GM19351 (cell line): ENCODE results near the gene TRIOBP.
"Not testable (repeated sequence)": the region's sequence is repeated elsewhere in the genome, so short reads cannot be mapped to it uniquely, and the experiment has no call there.

Source experiments
- ATAC-seq: cut with Tn5 transposase; IDR thresholded peaks from one replicate; pipeline ENCODE4 v1.9.1; 2021; ENCODE audit warnings: mild to moderate bottlenecking, moderate library complexity; ENCODE audit not compliant: unreplicated experiment

The TRIOBP gene

GRCh38 chr22:37771702-37772427 lies 75.0 kb downstream of the TRIOBP start:
- no peak for ATAC-seq

DNA sequence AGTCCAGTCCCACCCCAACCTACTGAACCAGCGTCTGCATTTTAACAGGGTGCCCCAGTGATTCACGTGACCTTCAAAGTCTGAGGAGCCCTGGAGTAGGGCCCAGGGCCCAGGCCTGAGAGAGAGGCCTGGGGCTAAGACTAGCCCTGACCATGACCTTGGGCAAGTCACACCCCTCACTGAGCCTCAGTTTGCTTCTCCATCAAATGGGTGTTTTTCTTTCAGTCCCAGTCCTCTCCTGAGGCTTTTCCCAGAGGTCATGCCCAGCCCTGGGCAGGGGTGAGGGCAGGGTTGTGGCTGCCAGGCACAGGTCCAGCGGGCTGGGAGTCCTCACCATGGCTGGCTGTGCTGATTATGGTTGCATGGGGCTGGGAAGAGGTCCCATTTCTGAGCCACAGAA lies 77.9 kb downstream of the TRIOBP start:
- ATAC-seq: no peak

DNA sequence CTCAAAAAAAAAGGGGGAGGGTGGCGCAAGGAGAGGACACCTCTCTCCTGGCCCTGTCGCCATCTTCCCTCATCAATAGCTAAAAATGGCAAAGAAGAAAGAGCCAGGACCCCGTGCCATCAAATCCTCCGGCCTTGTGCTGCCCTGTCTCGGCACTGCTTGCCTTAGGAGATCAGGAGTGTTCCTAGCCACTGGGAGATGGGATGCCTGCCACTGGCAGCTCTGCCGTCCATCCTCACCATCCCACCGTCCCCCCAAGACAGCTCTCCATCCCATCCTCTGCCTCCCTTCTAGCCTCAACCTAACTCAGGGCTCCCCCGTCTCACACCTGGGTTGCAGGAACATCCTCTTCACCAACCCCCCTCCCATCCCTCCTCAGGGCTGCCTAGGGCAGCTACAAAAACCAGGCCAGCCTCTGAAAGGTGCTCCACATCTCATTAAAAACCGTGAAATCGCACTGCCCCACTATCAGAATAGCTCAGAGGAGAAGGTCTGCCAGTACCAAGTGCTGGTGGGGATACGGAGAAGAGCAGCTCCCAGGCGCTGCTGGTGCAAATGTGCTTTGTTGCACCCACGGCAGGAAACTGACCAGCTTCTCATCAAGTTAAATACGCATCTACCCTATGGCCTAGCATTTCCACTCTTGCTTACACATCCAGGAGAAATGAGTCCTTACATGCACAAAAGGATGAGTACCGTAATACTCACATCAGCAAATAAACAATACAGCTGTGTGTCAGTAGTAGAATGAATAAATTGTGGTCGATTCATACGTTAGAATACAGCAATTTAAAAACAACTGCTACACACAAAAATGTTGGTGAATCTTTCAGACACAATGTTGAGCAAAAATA lies 79.2 kb downstream of the TRIOBP start:
- no peak for ATAC-seq

DNA sequence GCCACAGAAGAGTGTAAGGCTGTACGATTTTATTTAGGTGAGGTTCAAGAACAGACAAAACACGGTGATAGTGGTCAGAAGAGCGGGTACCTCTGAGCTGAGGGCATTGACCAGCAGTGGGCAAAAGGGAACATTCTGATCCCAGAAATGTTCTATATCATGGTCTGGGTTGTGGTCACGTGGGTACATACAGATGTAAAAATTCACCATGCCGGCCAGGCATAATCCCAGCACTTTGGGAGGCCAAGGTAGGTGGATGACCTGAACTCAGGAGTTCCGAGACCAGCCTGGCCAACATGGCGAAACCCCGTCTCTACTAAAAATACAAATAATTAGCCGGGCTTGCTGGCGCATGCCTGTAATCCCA lies 79.8 kb downstream of the TRIOBP start:
- ATAC-seq: no peak

- peak; percentile 65 for ATAC-seq
Measured at GRCh38 chr22:37777122-37777687, 80.4 kb downstream of the TRIOBP start.

DNA sequence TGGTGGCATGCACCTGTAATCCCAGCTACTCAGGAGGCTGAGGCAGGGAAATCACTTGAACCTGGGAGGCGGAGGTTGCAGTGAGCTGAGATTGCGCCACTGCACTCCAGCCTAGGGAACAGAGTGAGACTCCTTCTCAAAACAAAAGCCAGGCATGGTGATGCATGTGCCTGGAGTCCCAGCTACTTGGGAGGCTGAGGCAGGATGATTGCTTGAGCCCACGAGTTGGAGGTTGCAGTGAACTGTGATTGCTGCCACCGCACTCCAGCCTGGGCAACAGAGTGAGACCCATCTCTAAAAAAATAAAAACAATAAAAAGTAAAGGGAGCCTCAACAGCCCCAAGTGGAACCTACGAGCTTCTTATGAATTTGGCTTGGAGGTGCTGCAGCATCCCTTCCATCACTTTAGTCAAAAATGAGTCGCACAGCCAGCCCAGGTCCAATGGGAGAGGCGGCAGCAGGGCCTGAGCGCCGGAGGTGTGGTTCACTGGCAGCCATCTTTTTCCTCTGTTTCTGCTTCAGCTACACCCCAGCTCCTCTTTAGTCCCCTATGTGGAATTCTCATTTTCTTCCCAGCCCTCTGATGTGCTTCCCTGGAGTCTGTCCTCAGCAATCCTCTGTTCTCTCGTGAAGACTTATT lies 81.6 kb downstream of the TRIOBP start:
- ATAC-seq: no peak

GRCh38 chr22:37781434-37782059 lies 84.7 kb downstream of the TRIOBP start:
- ATAC-seq: no peak

DNA sequence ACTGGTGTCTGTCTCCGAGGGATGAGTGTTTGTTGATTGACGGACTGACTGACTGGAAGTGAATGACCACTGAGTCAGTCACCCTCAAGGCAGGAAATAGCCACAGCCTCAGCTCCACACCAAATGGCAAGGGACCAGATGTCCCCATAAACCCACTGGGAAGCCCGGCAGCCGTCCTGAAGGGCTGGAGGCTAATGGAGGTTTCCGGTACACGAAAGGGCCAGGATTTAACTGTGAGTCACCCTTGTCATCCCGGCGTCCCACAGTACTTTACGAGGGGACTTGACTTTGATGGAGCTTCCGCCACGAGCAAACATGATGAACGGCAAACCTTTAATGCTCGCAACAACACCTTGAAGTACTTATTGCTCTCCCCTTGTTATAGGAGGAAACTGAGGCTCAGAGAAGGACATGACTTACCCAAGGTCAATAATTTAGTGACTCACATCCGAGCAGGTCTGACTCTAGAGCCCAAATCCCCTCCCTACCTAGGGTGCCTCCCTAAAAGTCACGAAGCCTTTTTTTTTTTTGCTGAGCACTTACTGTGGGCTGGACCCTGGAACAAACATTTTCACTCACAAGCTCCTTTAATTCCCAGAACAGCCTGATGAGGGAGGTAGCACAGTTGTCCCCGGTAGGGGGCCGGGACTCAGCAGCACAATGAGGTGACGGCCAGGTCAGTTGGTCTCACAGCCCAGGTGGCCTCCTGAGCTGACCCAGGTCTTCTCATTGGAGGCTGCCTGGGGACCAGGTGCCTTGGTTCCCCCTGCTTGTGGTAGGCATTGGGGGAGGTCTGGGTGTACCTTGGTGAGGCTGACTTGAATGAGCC lies 85.7 kb downstream of the TRIOBP start:
- no peak for ATAC-seq

DNA sequence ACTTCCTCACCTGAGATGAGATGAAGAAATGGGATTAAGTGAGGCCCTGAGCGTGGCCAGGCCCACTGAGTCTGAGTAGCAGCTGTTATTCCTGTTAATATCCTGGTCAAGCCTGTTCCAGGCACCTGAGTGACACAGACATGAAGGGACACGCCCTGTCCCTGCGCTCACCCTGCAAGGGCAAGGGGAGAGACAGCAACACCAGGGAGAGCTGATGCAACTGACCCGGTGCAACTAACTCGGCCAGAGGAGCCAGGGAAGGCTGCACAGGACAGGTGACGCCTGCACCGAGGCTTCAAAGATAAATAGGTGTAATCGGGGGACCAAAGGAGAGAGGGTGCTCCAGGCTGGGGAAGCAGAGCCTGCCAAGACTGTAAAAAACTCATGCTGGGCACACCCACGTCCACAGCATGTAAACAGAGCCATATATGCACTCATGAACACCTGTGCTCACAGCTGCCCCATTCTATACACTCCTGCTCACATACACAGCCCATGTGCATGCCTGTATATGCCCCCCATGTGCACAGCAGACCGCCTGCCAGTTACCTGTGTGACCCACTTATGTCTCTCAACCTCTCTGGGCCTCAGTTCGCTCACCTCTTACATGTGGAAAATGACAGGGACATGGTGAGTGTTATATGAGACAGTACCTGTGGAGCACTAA lies 88.1 kb downstream of the TRIOBP start:
- ATAC-seq: no peak

- ATAC-seq: no peak
Measured at GRCh38 chr22:37790234-37790633, 93.4 kb downstream of the TRIOBP start.

DNA sequence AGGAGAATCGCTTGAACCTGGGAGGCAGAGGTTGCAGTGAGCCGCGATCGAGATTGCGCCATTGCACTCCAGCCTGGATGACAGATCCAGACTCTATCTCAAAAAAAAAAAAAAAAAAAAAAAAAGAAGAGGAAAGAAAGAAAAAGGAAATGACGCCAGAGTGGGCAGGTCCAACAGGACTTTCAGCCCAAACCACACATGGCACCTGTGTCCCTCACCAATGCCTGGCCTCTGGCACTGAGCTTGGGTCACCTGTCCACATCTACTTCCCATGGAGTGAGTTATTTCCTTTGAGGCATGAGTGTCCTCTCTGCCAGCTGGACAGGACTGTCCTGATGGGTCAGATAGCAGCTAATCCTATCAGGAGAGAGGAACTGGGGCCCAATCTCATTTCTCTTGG lies 95.6 kb downstream of the TRIOBP start:
- ATAC-seq: no peak

DNA sequence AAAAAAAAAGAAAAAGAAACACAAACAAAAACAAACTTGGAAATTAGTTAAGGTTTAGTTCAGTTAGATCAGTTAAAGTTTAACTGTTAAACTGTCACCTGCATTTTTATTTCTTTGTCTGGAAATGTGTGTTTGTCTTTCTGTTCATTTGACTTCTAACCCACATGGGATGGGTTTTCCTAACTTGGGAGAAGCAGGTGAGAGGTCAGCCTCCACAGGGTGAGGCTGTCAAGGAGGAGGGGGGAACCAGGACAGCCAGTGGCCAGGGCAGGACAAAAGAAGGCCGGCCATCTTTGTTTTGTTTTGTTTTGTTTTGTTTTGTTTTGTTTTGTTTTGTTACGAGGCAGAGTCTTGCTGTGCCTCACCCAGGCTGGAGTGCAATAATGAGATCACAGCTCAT lies 97.5 kb downstream of the TRIOBP start:
- ATAC-seq: no peak

DNA sequence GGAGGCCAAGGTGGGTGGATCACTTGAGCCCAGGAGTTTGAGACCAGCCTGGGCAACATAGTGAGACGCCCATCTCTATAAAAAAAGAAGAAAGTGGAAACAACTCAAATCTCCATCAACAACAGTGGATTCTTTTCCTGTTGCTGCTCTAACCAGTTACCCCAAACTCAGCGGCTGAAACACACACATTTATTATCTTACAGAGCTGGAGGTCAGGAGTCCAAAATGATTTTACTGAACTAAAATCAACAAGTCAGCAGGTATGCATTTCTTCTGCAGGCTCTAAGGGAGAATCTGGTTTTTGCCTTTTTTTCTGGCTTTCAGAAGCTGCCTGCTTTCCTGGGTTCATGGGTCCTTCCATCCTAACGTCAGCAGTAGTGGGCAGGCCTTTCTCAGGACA lies 99.2 kb downstream of the TRIOBP start:
- ATAC-seq: no peak

DNA sequence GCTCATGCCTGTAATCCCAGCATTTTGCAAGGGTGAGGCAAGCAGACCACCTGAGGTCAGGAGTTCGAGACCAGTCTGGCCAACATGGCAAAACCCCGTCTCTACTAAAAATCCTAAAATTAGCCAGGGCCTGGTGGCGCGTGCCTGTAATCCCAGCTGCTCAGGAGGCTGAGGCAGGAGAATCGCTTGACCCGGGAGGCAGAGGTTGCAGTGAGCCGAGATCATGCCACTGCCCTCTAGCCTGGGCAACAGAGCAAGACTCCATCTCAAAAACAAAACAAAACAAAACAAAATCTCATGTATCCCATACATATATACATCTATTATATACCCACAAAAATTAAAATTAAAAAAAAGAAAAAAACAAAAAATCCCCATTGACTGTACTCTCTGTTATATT lies 100.4 kb downstream of the TRIOBP start:
- not testable (repeated sequence) for ATAC-seq

GRCh38 chr22:37797874-37798500 lies 101.1 kb downstream of the TRIOBP start:
- ATAC-seq: no peak

GRCh38 chr22:37799979-37800378 lies 103.1 kb downstream of the TRIOBP start:
- not testable (repeated sequence) for ATAC-seq

- ATAC-seq: no peak
Measured at GRCh38 chr22:37801946-37802309, 105.1 kb downstream of the TRIOBP start.

- ATAC-seq: no peak
Measured at GRCh38 chr22:37802310-37803194, 105.7 kb downstream of the TRIOBP start.
